Subcutaneous adipose tissue (tissue), 4 donors: ENCODE measurements around the gene PAX3. TPM values are rescaled to one million over a fixed set of nuclear protein-coding genes. Genes with fewer than 3 reads are reported as not detected.

Source experiments
- CTCF ChIP-seq: fragments of 450-650 bp; IDR thresholded peaks from one replicate; pipeline ENCODE4 v1.5.1; 2016; ENCODE audit warnings: low read depth, mild to moderate bottlenecking, control low read depth, antibody characterized with exemption, moderate library complexity
- total RNA-seq, 4 donors: library from RNA; depleted of rRNA; stranded (reverse); fragments of >200 nt; gene quantifications; one replicate each; pipeline ENCODE4 v1.1.0, GENCODE V29; 2016

The PAX3 gene
- total RNA-seq, 4 donors from 2014 or later: 0.51 TPM; not detected in 3

- no peak for TF ChIP-seq CTCF
Measured at GRCh38 chr2:222304737-222305515, 6.1 kb upstream of the PAX3 start.

GRCh38 chr2:222303828-222304736, 5.3 kb upstream of the PAX3 start:
- TF ChIP-seq CTCF: no peak

- TF ChIP-seq CTCF: no peak
Measured at GRCh38 chr2:222303045-222303827, 4.4 kb upstream of the PAX3 start.

GRCh38 chr2:222302178-222303018, 3.6 kb upstream of the PAX3 start:
- TF ChIP-seq CTCF: no peak

- TF ChIP-seq CTCF: no peak
Measured at GRCh38 chr2:222301796-222302118, 3.0 kb upstream of the PAX3 start.

- TF ChIP-seq CTCF: no peak
Measured at GRCh38 chr2:222301053-222301795, 2.4 kb upstream of the PAX3 start.
